ENCODE data around the gene CDH22. TPM values are rescaled to one million over a fixed set of nuclear protein-coding genes. Genes with fewer than 3 reads are reported as not detected.

CDH22 gene
- total RNA-seq, 1 experiment from 2014 or later, result 0.11 TPM

DNA sequence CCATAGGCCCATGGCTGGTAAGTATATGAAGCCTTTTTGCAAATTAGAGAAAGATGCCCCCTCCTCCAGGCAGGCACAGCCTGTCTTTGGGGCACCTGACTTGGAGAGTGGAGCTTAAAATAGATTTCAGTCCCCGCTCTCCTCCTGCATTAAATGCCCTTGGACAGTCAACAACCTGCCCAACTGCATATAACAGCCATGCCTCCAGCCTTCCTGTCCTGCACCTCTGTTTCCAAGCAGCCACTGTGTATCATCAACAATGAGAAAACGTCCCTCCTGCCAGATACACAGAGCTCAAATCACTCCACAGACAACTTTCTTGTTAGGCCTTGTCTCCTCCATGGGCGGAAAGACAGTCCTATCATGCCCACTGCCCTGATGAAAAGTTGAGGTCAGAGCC lies 3.4 kb downstream of the CDH22 start:
- Mint-ChIP-seq H3K4me1 (ENCODE audit: low read depth, unreplicated experiment) (peaks cover 7% of the 10 kb centered on the region), H3K9me3 (ENCODE audit: unreplicated experiment) (no peaks in the 10 kb centered on the region), H3K27ac (ENCODE audit: unreplicated experiment) (no peak overlapping the region), H3K36me3 (ENCODE audit: insufficient read depth, unreplicated experiment) (no peaks in the 10 kb centered on the region), H3K27me3 (ENCODE audit: insufficient read depth, unreplicated experiment) (peaks cover 37% of the 10 kb centered on the region), H3K4me3 (ENCODE audit: unreplicated experiment) (no peak overlapping the region)
- H3K9me3 ChIP-seq, result no peaks in the 10 kb centered on the region
- TF ChIP-seq, protein P1, sequence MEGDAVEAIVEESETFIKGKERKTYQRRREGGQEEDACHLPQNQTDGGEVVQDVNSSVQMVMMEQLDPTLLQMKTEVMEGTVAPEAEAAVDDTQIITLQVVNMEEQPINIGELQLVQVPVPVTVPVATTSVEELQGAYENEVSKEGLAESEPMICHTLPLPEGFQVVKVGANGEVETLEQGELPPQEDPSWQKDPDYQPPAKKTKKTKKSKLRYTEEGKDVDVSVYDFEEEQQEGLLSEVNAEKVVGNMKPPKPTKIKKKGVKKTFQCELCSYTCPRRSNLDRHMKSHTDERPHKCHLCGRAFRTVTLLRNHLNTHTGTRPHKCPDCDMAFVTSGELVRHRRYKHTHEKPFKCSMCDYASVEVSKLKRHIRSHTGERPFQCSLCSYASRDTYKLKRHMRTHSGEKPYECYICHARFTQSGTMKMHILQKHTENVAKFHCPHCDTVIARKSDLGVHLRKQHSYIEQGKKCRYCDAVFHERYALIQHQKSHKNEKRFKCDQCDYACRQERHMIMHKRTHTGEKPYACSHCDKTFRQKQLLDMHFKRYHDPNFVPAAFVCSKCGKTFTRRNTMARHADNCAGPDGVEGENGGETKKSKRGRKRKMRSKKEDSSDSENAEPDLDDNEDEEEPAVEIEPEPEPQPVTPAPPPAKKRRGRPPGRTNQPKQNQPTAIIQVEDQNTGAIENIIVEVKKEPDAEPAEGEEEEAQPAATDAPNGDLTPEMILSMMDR (IDR thresholded peaks at IDR 0.05; ENCODE audit: insufficient read depth in 1 of 2, low read depth in 1 of 2, low read length in 1 of 2, severe bottlenecking in 1 of 2, unreplicated experiment in 1 of 2), result no peak
- BruUV-seq (replicated peaks), result no TSS peak
- peaks cover 9% of the 10 kb centered on the region for H3K27me3 ChIP-seq (replicated peaks; ENCODE audit: control insufficient read depth, insufficient read depth, low read length)
- H3K4me1 ChIP-seq, result peaks cover 15% of the 10 kb centered on the region
- intact Hi-C loops (cut with micrococcal nuclease; ENCODE audit: unreplicated experiment), result loop anchor here (5.0 kb wide), 2 partner anchors 57 to 173 kb away; no protein-coding TSS in a partner anchor
- ChIA-PET POLR2A (no interaction called here), CTCF (interaction anchor here (0.8 to 2.7 kb wide), 7 partner anchors 9 to 282 kb away, joined by 3 to 32 read pairs (median 4); no protein-coding TSS in a partner anchor)
- no peak overlapping the region for H3K4me3 ChIP-seq (ENCODE audit: low read depth, low read length)
- no peaks in the 10 kb centered on the region for H3K36me3 ChIP-seq (ENCODE audit: control insufficient read depth, insufficient read depth, low read length)
- DNase-seq, result no peak

- H3K36me3 ChIP-seq (ENCODE audit: control insufficient read depth, insufficient read depth, low read length), result no peaks in the 10 kb centered on the region
- intact Hi-C loops (cut with micrococcal nuclease; ENCODE audit: unreplicated experiment), result no loop called here
- no TSS peak for BruUV-seq (replicated peaks)
- H3K4me1 ChIP-seq, result peaks cover 15% of the 10 kb centered on the region
- H3K27ac Mint-ChIP-seq (ENCODE audit: unreplicated experiment), result no peak overlapping the region
- H3K4me3 Mint-ChIP-seq (ENCODE audit: unreplicated experiment), result no peak overlapping the region
- TF ChIP-seq, protein P1 (IDR thresholded peaks at IDR 0.05; ENCODE audit: insufficient read depth in 1 of 2, low read depth in 1 of 2, low read length in 1 of 2, severe bottlenecking in 1 of 2, unreplicated experiment in 1 of 2), result no peak
- ChIA-PET CTCF (interaction anchor here (0.8 to 1.5 kb wide), 5 partner anchors 9 to 282 kb away, joined by 3 to 5 read pairs (median 4); no protein-coding TSS in a partner anchor), POLR2A (no interaction called here)
- peaks cover 7% of the 10 kb centered on the region for H3K4me1 Mint-ChIP-seq (ENCODE audit: low read depth, unreplicated experiment)
- peaks cover 8% of the 10 kb centered on the region for H3K27me3 ChIP-seq (replicated peaks; ENCODE audit: control insufficient read depth, insufficient read depth, low read length)
- H3K9me3 ChIP-seq, result no peaks in the 10 kb centered on the region
- no peaks in the 10 kb centered on the region for H3K36me3 Mint-ChIP-seq (ENCODE audit: insufficient read depth, unreplicated experiment)
- H3K27me3 Mint-ChIP-seq (ENCODE audit: insufficient read depth, unreplicated experiment), result peaks cover 32% of the 10 kb centered on the region
- H3K9me3 Mint-ChIP-seq (ENCODE audit: unreplicated experiment), result no peaks in the 10 kb centered on the region
- no peak for DNase-seq
- H3K4me3 ChIP-seq (ENCODE audit: low read depth, low read length), result no peak overlapping the region
These were observed 3.9 kb downstream of the CDH22 start for GRCh38 chr20:46304361-46304760.

DNA sequence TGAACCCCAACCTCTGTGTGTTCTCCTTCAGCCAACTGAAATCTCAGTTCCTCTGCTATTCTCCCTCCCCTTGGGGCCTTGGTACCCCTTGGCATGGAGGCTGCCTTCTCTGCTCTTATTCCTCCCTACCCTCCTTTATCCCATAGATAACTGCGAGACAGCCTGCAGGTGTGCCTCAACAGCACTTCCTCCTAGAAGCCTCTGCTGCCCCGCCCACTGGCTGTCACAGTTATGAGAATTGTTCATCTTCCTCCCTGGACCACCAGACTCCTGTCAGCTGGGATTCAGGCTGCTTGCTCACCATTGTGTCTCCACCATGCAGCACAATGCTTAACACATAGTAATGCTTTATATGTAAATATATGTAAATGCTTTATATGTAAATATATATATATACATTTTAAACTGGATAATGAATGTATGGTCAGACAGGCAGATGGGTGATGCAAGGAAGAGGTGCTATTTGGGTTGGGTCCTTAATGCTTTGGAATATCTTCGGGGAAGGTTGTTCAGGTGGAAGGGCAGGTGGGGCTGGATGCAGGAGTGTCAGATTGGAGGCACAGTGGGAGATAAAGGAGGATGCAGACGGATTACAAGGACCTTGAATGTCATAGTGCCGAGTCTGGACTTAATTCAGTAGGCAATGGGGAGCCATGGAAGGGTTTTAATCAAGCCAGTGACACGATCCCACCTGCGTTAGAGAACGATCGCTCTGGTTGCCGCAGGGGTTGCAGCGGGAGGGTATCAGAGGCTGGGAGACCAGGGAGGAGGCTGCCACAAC lies 4.9 kb downstream of the CDH22 start:
- H3K4me1 Mint-ChIP-seq (ENCODE audit: low read depth, unreplicated experiment), result peaks cover 7% of the 10 kb centered on the region
- CTCF ChIA-PET, result no interaction called here
- intact Hi-C loops (cut with micrococcal nuclease; ENCODE audit: unreplicated experiment), result no loop called here
- Histone ChIP-seq H3K9me3 (no peaks in the 10 kb centered on the region), H3K4me3 (ENCODE audit: low read depth, low read length) (no peak overlapping the region), H3K27me3 (replicated peaks; ENCODE audit: control insufficient read depth, insufficient read depth, low read length) (peaks cover 6% of the 10 kb centered on the region), H3K36me3 (ENCODE audit: control insufficient read depth, insufficient read depth, low read length) (no peaks in the 10 kb centered on the region), H3K4me1 (peaks cover 15% of the 10 kb centered on the region)
- H3K36me3 Mint-ChIP-seq (ENCODE audit: insufficient read depth, unreplicated experiment), result no peaks in the 10 kb centered on the region
- no TSS peak for BruUV-seq (replicated peaks)
- POLR2A ChIA-PET, result no interaction called here
- TF ChIP-seq, protein P1 (IDR thresholded peaks at IDR 0.05; ENCODE audit: insufficient read depth in 1 of 2, low read depth in 1 of 2, low read length in 1 of 2, severe bottlenecking in 1 of 2, unreplicated experiment in 1 of 2), result no peak
- DNase-seq, result no peak
- peaks cover 35% of the 10 kb centered on the region for H3K27me3 Mint-ChIP-seq (ENCODE audit: insufficient read depth, unreplicated experiment)
- H3K4me3 Mint-ChIP-seq (ENCODE audit: unreplicated experiment), result no peak overlapping the region
- H3K9me3 Mint-ChIP-seq (ENCODE audit: unreplicated experiment), result no peaks in the 10 kb centered on the region
- H3K27ac Mint-ChIP-seq (ENCODE audit: unreplicated experiment), result no peak overlapping the region

Measured in Caco-2 (cell line).